CD4-positive, alpha-beta memory T cell (primary cell): ENCODE results near the gene SMCHD1. TPM values are rescaled to one million over a fixed set of nuclear protein-coding genes. Genes with fewer than 3 reads are reported as not detected.

Experiments
- CTCF ChIA-PET: fragments of 350-600 bp; sonication (Branson Sonifier 250); formaldehyde crosslinking; loops from one replicate; lab custom pipeline; 2021; ENCODE audit warnings: inconsistent platforms; ENCODE audit not compliant: partially characterized antibody; lab: Charles Lee
- POLR2A ChIA-PET: fragments of 350-600 bp; sonication (Branson Sonifier 250); formaldehyde crosslinking; loops from one replicate; lab custom pipeline; 2021; ENCODE audit not compliant: partially characterized antibody; lab: Charles Lee
- DNase-seq, 5 donors: peaks; one replicate each; pipeline versions ENCODE4 v3.0.0 to v3.0.0-alpha.2; 2020 to 2022; ENCODE audit warnings: mixed read lengths in 1 of 5
- H3K27ac ChIP-seq: one replicate; pipeline ENCODE4 v1.7.0; 2013; ENCODE audit warnings: low read depth, low read length
- H3K27me3 ChIP-seq: 2 replicates; pipeline ENCODE4 v1.7.0; 2013; ENCODE audit warnings: mild to moderate bottlenecking, low read length, moderate library complexity; ENCODE audit not compliant: insufficient read depth
- H3K36me3 ChIP-seq: 2 replicates; pipeline ENCODE4 v1.7.0; 2013; ENCODE audit warnings: mild to moderate bottlenecking, low read length, moderate library complexity; ENCODE audit not compliant: insufficient read depth
- H3K4me1 ChIP-seq: 2 replicates; pipeline ENCODE4 v1.7.0; 2013; ENCODE audit warnings: mild to moderate bottlenecking, low read length, moderate library complexity; ENCODE audit not compliant: insufficient read depth
- H3K4me3 ChIP-seq, 2 donors: one replicate each; pipeline ENCODE4 v1.7.0; 2013; ENCODE audit warnings: low read length in 2 of 2, mild to moderate bottlenecking in 1 of 2
- H3K9me3 ChIP-seq, 2 donors: one replicate each; pipeline ENCODE4 v1.7.0; 2013; ENCODE audit warnings: low read length in 2 of 2, control low read depth in 1 of 2; ENCODE audit not compliant: control insufficient read depth in 1 of 2
- H3K27ac Mint-ChIP-seq, 7 donors: one replicate each; pipeline ENCODE4 v1.8.0; 2020 to 2021; ENCODE audit warnings: mixed read lengths in 7 of 7, mild to moderate bottlenecking in 6 of 7, inconsistent platforms in 3 of 7, moderate library complexity in 3 of 7
- H3K27me3 Mint-ChIP-seq, 2 donors: one replicate each; pipeline ENCODE4 v1.8.0; 2020 to 2021; ENCODE audit warnings: mixed read lengths in 2 of 2
- H3K36me3 Mint-ChIP-seq, 2 donors: one replicate each; pipeline ENCODE4 v1.8.0; 2020 to 2021; ENCODE audit warnings: mixed read lengths in 2 of 2, inconsistent platforms in 1 of 2, mild to moderate bottlenecking in 1 of 2
- H3K4me1 Mint-ChIP-seq, 4 donors: one replicate each; pipeline ENCODE4 v1.8.0; 2020 to 2021; ENCODE audit warnings: mixed read lengths in 4 of 4, mild to moderate bottlenecking in 1 of 4
- H3K4me3 Mint-ChIP-seq, 8 donors: one replicate each; pipeline ENCODE4 v1.8.0; 2020 to 2021; ENCODE audit warnings: mixed read lengths in 8 of 8, mild to moderate bottlenecking in 7 of 8, moderate library complexity in 6 of 8, inconsistent platforms in 3 of 8
- H3K9me3 Mint-ChIP-seq, 8 donors: one replicate each; pipeline ENCODE4 v1.8.0; 2020 to 2021; ENCODE audit warnings: mixed read lengths in 8 of 8, mild to moderate bottlenecking in 5 of 8, inconsistent platforms in 3 of 8, moderate library complexity in 1 of 8
- intact Hi-C: fragments of 100-400 bp; cut with micrococcal nuclease; formaldehyde crosslinking; loops from one replicate; pipeline ENCODE4 v1.15.1; 2023
- polyA plus RNA-seq, 2 donors: library from polyadenylated mRNA; unstranded; fragments of 300-500 nt; fragmentation: Illumina TruSeq; gene quantifications; one replicate each; pipeline ENCODE4 v1.2.3, GENCODE V29; 2021
- total RNA-seq, 2 experiments: library from RNA; stranded (reverse); gene quantifications; one replicate each; pipeline ENCODE4 v1.2.3, GENCODE V29; 2021

SMCHD1 gene
- total and polyA plus RNA-seq, 4 experiments from 2014 or later: 22.1 to 288 (median 164) TPM

- POLR2A ChIA-PET: interaction anchor here (1.1 kb wide), 1 partner anchor 15 kb away, joined by 3 read pairs; no protein-coding TSS in a partner anchor
- peak overlapping the region in 4 of 7 donors; percentile 1 to 81 (median 55) for H3K27ac Mint-ChIP-seq
- intact Hi-C loops: no loop called here
- H3K27me3 Mint-ChIP-seq: no peaks in the 10 kb centered on the region
- H3K4me3 ChIP-seq: no peak overlapping the region
- H3K36me3 ChIP-seq: peaks cover 86% of the 10 kb centered on the region
- CTCF ChIA-PET: no interaction called here
- no peak overlapping the region for H3K4me3 Mint-ChIP-seq
- no peaks in the 10 kb centered on the region for H3K9me3 Mint-ChIP-seq
- H3K4me1 Mint-ChIP-seq: peaks cover 9 to 43% (median 24%) of the 10 kb centered on the region in 4 donors
- no peaks in the 10 kb centered on the region for H3K9me3 ChIP-seq
- H3K36me3 Mint-ChIP-seq: peaks cover 68 to 76% of the 10 kb centered on the region in 2 donors
- H3K27ac ChIP-seq: no peak overlapping the region
- no peak for DNase-seq
- H3K27me3 ChIP-seq: no peaks in the 10 kb centered on the region
- no peaks in the 10 kb centered on the region for H3K4me1 ChIP-seq
Measured at GRCh38 chr18:2699001-2699400, 43.5 kb downstream of the SMCHD1 start.

GRCh38 chr18:2704541-2704940 is 49.0 kb downstream of the SMCHD1 start:
- no peak overlapping the region for H3K27ac ChIP-seq
- CTCF ChIA-PET: interaction anchor here (1.0 kb wide), 1 partner anchor 133 kb away, joined by 3 read pairs; the partner anchor contains the start of genes METTL4 and NDC80
- H3K36me3 ChIP-seq: peaks cover 83% of the 10 kb centered on the region
- POLR2A ChIA-PET: no interaction called here
- H3K27me3 ChIP-seq: no peaks in the 10 kb centered on the region
- Mint-ChIP-seq H3K36me3 (peaks cover 66 to 72% of the 10 kb centered on the region in 2 donors), H3K4me1 (peaks cover 15 to 46% (median 32%) of the 10 kb centered on the region in 4 donors), H3K27me3 (no peaks in the 10 kb centered on the region), H3K4me3 (no peak overlapping the region), H3K27ac (peak overlapping the region in 6 of 7 donors; percentile 42 to 90 (median 60)), H3K9me3 (no peaks in the 10 kb centered on the region)
- intact Hi-C loops: no loop called here
- H3K4me3 ChIP-seq: no peak overlapping the region
- no peaks in the 10 kb centered on the region for H3K9me3 ChIP-seq
- H3K4me1 ChIP-seq: no peaks in the 10 kb centered on the region
- no peak for DNase-seq

GRCh38 chr18:2706903-2707302 is 51.4 kb downstream of the SMCHD1 start:
- no peaks in the 10 kb centered on the region for H3K27me3 ChIP-seq
- ChIA-PET POLR2A (interaction anchor here (0.5 to 1.6 kb wide), 2 partner anchors 39 to 70 kb away, joined by 3 to 5 read pairs; no protein-coding TSS in a partner anchor), CTCF (no interaction called here)
- H3K27ac ChIP-seq: no peak overlapping the region
- H3K36me3 ChIP-seq: peaks cover 79% of the 10 kb centered on the region
- Mint-ChIP-seq H3K36me3 (peaks cover 67 to 72% of the 10 kb centered on the region in 2 donors), H3K27me3 (no peaks in the 10 kb centered on the region), H3K27ac (peak overlapping the region in 5 of 7 donors; percentile 36 to 74 (median 61)), H3K9me3 (no peaks in the 10 kb centered on the region), H3K4me3 (no peak overlapping the region), H3K4me1 (peaks cover 19 to 57% (median 35%) of the 10 kb centered on the region in 4 donors)
- intact Hi-C loops: loop anchor here (5.0 kb wide), 1 partner anchor 35 kb away; no protein-coding TSS in a partner anchor
- no peaks in the 10 kb centered on the region for H3K4me1 ChIP-seq
- no peak overlapping the region for H3K4me3 ChIP-seq
- H3K9me3 ChIP-seq: no peaks in the 10 kb centered on the region
- no peak for DNase-seq

GRCh38 chr18:2707551-2708168 is 52.1 kb downstream of the SMCHD1 start:
- Histone ChIP-seq H3K36me3 (peaks cover 85% of the 10 kb centered on the region), H3K4me3 (no peak overlapping the region), H3K9me3 (no peaks in the 10 kb centered on the region), H3K27me3 (no peaks in the 10 kb centered on the region), H3K4me1 (peaks cover 4% of the 10 kb centered on the region), H3K27ac (no peak overlapping the region)
- CTCF ChIA-PET: interaction anchor here (0.8 kb wide), 1 partner anchor 18 kb away, joined by 3 read pairs; no protein-coding TSS in a partner anchor
- Mint-ChIP-seq H3K9me3 (no peaks in the 10 kb centered on the region), H3K36me3 (peaks cover 71 to 77% of the 10 kb centered on the region in 2 donors), H3K27me3 (no peaks in the 10 kb centered on the region), H3K4me1 (peaks cover 23 to 61% (median 40%) of the 10 kb centered on the region in 4 donors), H3K4me3 (no peak overlapping the region), H3K27ac (no peak overlapping the region)
- POLR2A ChIA-PET: interaction anchor here (0.8 to 1.6 kb wide), 3 partner anchors 39 to 102 kb away, joined by 4 to 6 read pairs (median 5); no protein-coding TSS in a partner anchor
- intact Hi-C loops: loop anchor here (5.0 kb wide), 1 partner anchor 35 kb away; no protein-coding TSS in a partner anchor
- DNase-seq: no peak

GRCh38 chr18:2709316-2709715 is 53.8 kb downstream of the SMCHD1 start:
- H3K36me3 ChIP-seq: peaks cover 76% of the 10 kb centered on the region
- Mint-ChIP-seq H3K27me3 (no peaks in the 10 kb centered on the region), H3K4me1 (peaks cover 31 to 70% (median 48%) of the 10 kb centered on the region in 4 donors), H3K9me3 (no peaks in the 10 kb centered on the region), H3K27ac (peak overlapping the region in 3 of 7 donors; percentile 5 to 87 (median 76)), H3K36me3 (peaks cover 71 to 79% of the 10 kb centered on the region in 2 donors), H3K4me3 (no peak overlapping the region)
- H3K4me3 ChIP-seq: no peak overlapping the region
- no peaks in the 10 kb centered on the region for H3K9me3 ChIP-seq
- no peak for DNase-seq
- no peak overlapping the region for H3K27ac ChIP-seq
- ChIA-PET POLR2A (no interaction called here), CTCF (no interaction called here)
- intact Hi-C loops: loop anchor here (5.0 kb wide), 1 partner anchor 37 kb away; no protein-coding TSS in a partner anchor
- peaks cover 20% of the 10 kb centered on the region for H3K4me1 ChIP-seq
- no peaks in the 10 kb centered on the region for H3K27me3 ChIP-seq

- H3K27ac ChIP-seq: no peak overlapping the region
- H3K4me1 ChIP-seq: peaks cover 45% of the 10 kb centered on the region
- Mint-ChIP-seq H3K9me3 (no peaks in the 10 kb centered on the region), H3K4me1 (peaks cover 32 to 69% (median 53%) of the 10 kb centered on the region in 4 donors), H3K4me3 (peak overlapping the region in 6 of 8 donors; percentile 0 to 56 (median 14)), H3K27ac (peak overlapping the region; percentile 6 to 82 (median 52)), H3K36me3 (peaks cover 79 to 84% of the 10 kb centered on the region in 2 donors), H3K27me3 (no peaks in the 10 kb centered on the region)
- H3K27me3 ChIP-seq: no peaks in the 10 kb centered on the region
- POLR2A ChIA-PET: interaction anchor here (2.2 kb wide), 1 partner anchor 58 kb away, joined by 9 read pairs; the partner anchor contains the start of gene SMCHD1
- intact Hi-C loops: no loop called here
- DNase-seq: no peak
- H3K9me3 ChIP-seq: no peaks in the 10 kb centered on the region
- no peak overlapping the region for H3K4me3 ChIP-seq
- H3K36me3 ChIP-seq: peaks cover 71% of the 10 kb centered on the region
- CTCF ChIA-PET: interaction anchor here (1.5 kb wide), 1 partner anchor 13 kb away, joined by 3 read pairs; no protein-coding TSS in a partner anchor
Measured at GRCh38 chr18:2714140-2714539, 58.6 kb downstream of the SMCHD1 start.

GRCh38 chr18:2715990-2716389 is 60.5 kb downstream of the SMCHD1 start:
- DNase-seq: no peak
- Histone ChIP-seq H3K27me3 (no peaks in the 10 kb centered on the region), H3K36me3 (peaks cover 61% of the 10 kb centered on the region), H3K4me3 (no peak overlapping the region), H3K9me3 (no peaks in the 10 kb centered on the region), H3K4me1 (peaks cover 50% of the 10 kb centered on the region), H3K27ac (no peak overlapping the region)
- H3K27me3 Mint-ChIP-seq: no peaks in the 10 kb centered on the region
- H3K4me1 Mint-ChIP-seq: peaks cover 35 to 63% (median 49%) of the 10 kb centered on the region in 4 donors
- ChIA-PET POLR2A (interaction anchor here (1.6 to 2.2 kb wide), 2 partner anchors 14 to 60 kb away, joined by 3 to 9 read pairs; partner anchors contain the start of gene SMCHD1), CTCF (no interaction called here)
- H3K27ac Mint-ChIP-seq: peak overlapping the region in 5 of 7 donors; percentile 19 to 91 (median 68)
- H3K36me3 Mint-ChIP-seq: peaks cover 74 to 85% of the 10 kb centered on the region in 2 donors
- H3K4me3 Mint-ChIP-seq: peak overlapping the region in 1 of 8 donors; percentile 10
- no peaks in the 10 kb centered on the region for H3K9me3 Mint-ChIP-seq
- intact Hi-C loops: no loop called here
